NCI-H82 (cell line): ENCODE measurements around the gene RPS8.
"Not testable (repeated sequence)": the region's sequence is repeated elsewhere in the genome, so short reads cannot be mapped to it uniquely, and the experiment has no call there.

Experiments
- DNase-seq: peaks from one replicate; lab custom pipeline; 2025; lab: John Stamatoyannopoulos, UW

The RPS8 gene

GRCh38 chr1:44775078-44775929, at the start of gene RPS8:
RPS8 (plus strand) TSS chr1:44775540; CDS start chr1:44775597, 57 bp downstream.
- peak; percentile 98 for DNase-seq

GRCh38 chr1:44730741-44731512, 44.4 kb upstream of the RPS8 start, which contains the start of gene RNU5D-1:
RNU5D-1 (minus strand) TSS chr1:44731170.
- peak; percentile 99 for DNase-seq

GRCh38 chr1:44733365-44733764, 42.0 kb upstream of the RPS8 start:
- DNase-seq, result no peak

- no peak for DNase-seq
Observed at GRCh38 chr1:44733784-44734183, 41.6 kb upstream of the RPS8 start.

GRCh38 chr1:44735992-44736391, 39.3 kb upstream of the RPS8 start:
- DNase-seq, result no peak

GRCh38 chr1:44738953-44739306, 36.4 kb upstream of the RPS8 start:
- DNase-seq, result not testable (repeated sequence)

- peak; percentile 99 for DNase-seq
Observed at GRCh38 chr1:44739307-44740178, 35.8 kb upstream of the RPS8 start, which contains the start of gene KIF2C. KIF2C (plus strand) TSS chr1:44739837; CDS start chr1:44739933, 96 bp downstream.

GRCh38 chr1:44740179-44740617, 35.1 kb upstream of the RPS8 start:
- peak; percentile 53 for DNase-seq

GRCh38 chr1:44743211-44743610, 32.1 kb upstream of the RPS8 start:
- no peak for DNase-seq

- DNase-seq, result peak; percentile 17
Observed at GRCh38 chr1:44747878-44748277, 27.5 kb upstream of the RPS8 start.

GRCh38 chr1:44757420-44757819, 17.9 kb upstream of the RPS8 start:
- DNase-seq, result no peak

GRCh38 chr1:44759077-44759476, 16.3 kb upstream of the RPS8 start:
- DNase-seq, result no peak

- no peak for DNase-seq
Observed at GRCh38 chr1:44760876-44761275, 14.5 kb upstream of the RPS8 start.

GRCh38 chr1:44766421-44766820, 8.9 kb upstream of the RPS8 start:
- DNase-seq, result not testable (repeated sequence)

GRCh38 chr1:44775930-44776729, 790 bp downstream of the RPS8 start:
- DNase-seq, result peak; percentile 53

- DNase-seq, result no peak
Observed at GRCh38 chr1:44776730-44777068, 1.4 kb downstream of the RPS8 start.

GRCh38 chr1:44777547-44777946, 2.2 kb downstream of the RPS8 start:
- no peak for DNase-seq

- no peak for DNase-seq
Observed at GRCh38 chr1:44777969-44778635, 2.8 kb downstream of the RPS8 start.

GRCh38 chr1:44778705-44779576, 3.6 kb downstream of the RPS8 start:
- DNase-seq, result no peak
